K562 (cell line): ENCODE measurements around the gene MAGI1.

Experiments used
- KAT7 ChIP-seq: sonication (generic); formaldehyde crosslinking; IDR thresholded peaks from 2 replicates; pipeline ENCODE4 v1.8.0; 2022; ENCODE audit warnings: missing genetic modification reagents, mild to moderate bottlenecking, borderline replicate concordance
- NFIC ChIP-seq: fragments of 450-650 bp; IDR thresholded peaks from 2 replicates; pipeline ENCODE4 v1.6.1; 2017; ENCODE audit warnings: mild to moderate bottlenecking, inconsistent platforms
- POLR2A ChIP-seq: fragments of 450-650 bp; conservative IDR thresholded peaks from 2 replicates; pipeline ENCODE4 v1.6.1; 2016
- POLR2AphosphoS5 ChIP-seq: IDR thresholded peaks from 2 replicates; pipeline ENCODE4 v1.6.1; 2011; ENCODE audit warnings: mild to moderate bottlenecking, low read depth, low read length, moderate library complexity; ENCODE audit not compliant: control insufficient read depth, insufficient read depth
- SP2 ChIP-seq: IDR thresholded peaks from 2 replicates; pipeline ENCODE4 v1.6.1; 2011; ENCODE audit warnings: mild to moderate bottlenecking, low read depth, low read length, moderate library complexity; ENCODE audit not compliant: poor library complexity, severe bottlenecking; ENCODE audit errors: extremely low read depth
- U2AF1 ChIP-seq: fragments of 200-400 bp; formaldehyde crosslinking; optimal IDR thresholded peaks from 2 replicates; pipeline ENCODE3; 2017; ENCODE audit warnings: mild to moderate bottlenecking, low read depth, low read length, moderate library complexity
- TF ChIP-seq, protein P1 (sequence below), 3 experiments: IDR thresholded peaks in 2 of 3; conservative IDR thresholded peaks in 1 of 3; 2 replicates each; pipeline ENCODE4 v1.5.1; 2011 to 2012; ENCODE audit warnings: low read length in 3 of 3, mild to moderate bottlenecking in 3 of 3, control low read depth in 2 of 3, improper control_type of control experiment in 1 of 3, inconsistent platforms in 1 of 3, low read depth in 1 of 3, mixed read lengths in 1 of 3, moderate library complexity in 1 of 3; ENCODE audit not compliant: insufficient read depth in 2 of 3

GRCh38 chr3:65396078-65396477 lies 642.6 kb downstream of the MAGI1 start:
- TF ChIP-seq KAT7 (CRISPR knock-in tag) (no peak), NFIC (no peak), SP2 (no peak), POLR2A (no peak), POLR2AphosphoS5 (no peak), U2AF1 (no peak)
- TF ChIP-seq, protein P1, sequence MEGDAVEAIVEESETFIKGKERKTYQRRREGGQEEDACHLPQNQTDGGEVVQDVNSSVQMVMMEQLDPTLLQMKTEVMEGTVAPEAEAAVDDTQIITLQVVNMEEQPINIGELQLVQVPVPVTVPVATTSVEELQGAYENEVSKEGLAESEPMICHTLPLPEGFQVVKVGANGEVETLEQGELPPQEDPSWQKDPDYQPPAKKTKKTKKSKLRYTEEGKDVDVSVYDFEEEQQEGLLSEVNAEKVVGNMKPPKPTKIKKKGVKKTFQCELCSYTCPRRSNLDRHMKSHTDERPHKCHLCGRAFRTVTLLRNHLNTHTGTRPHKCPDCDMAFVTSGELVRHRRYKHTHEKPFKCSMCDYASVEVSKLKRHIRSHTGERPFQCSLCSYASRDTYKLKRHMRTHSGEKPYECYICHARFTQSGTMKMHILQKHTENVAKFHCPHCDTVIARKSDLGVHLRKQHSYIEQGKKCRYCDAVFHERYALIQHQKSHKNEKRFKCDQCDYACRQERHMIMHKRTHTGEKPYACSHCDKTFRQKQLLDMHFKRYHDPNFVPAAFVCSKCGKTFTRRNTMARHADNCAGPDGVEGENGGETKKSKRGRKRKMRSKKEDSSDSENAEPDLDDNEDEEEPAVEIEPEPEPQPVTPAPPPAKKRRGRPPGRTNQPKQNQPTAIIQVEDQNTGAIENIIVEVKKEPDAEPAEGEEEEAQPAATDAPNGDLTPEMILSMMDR (IDR thresholded peaks at IDR 0.05 in 2 of 3, conservative IDR thresholded peaks at IDR 0.05 in 1 of 3; ENCODE audit: insufficient read depth in 2 of 3, low read depth in 1 of 3, low read length in 3 of 3), result no peak
